Kidney (tissue), 14 donors: Measurements from ENCODE around the gene EIF4A3. TPM values are rescaled to one million over a fixed set of nuclear protein-coding genes. Genes with fewer than 3 reads are reported as not detected.

Experiments used
- DNase-seq, 5 donors: peaks; one replicate each; pipeline ENCODE4 v3.0.0-alpha.2; 2013 to 2020
- FAIRE-seq: peaks from 2 replicates; lab custom pipeline; 2012; peaks lifted over from hg19 to GRCh38; lab: Jason Lieb, UNC
- H3K27ac ChIP-seq, 2 donors: one replicate each; pipeline ENCODE4 v1.7.0; 2013; ENCODE audit warnings: low read depth in 2 of 2, low read length in 2 of 2, inconsistent platforms in 1 of 2
- H3K27me3 ChIP-seq: one replicate; pipeline ENCODE4 v1.7.1; 2013; ENCODE audit warnings: low read length, inconsistent platforms; ENCODE audit not compliant: control insufficient read depth, insufficient read depth
- H3K36me3 ChIP-seq, 3 donors: one replicate each; pipeline versions ENCODE4 v1.7.0 to v1.7.1; 2013; ENCODE audit warnings: low read length in 3 of 3, control low read depth in 1 of 3, inconsistent platforms in 1 of 3; ENCODE audit not compliant: insufficient read depth in 3 of 3, control insufficient read depth in 2 of 3
- H3K4me1 ChIP-seq, 3 donors: one replicate each; pipeline versions ENCODE4 v1.7.0 to v1.7.1; 2013; ENCODE audit warnings: low read length in 3 of 3, inconsistent platforms in 1 of 3, low read depth in 1 of 3; ENCODE audit not compliant: control insufficient read depth in 2 of 3, insufficient read depth in 2 of 3
- H3K4me3 ChIP-seq, 3 donors: one replicate each; pipeline versions ENCODE4 v1.7.0 to v1.8.1; 2013; ENCODE audit warnings: low read length in 3 of 3, control low read depth in 1 of 3, inconsistent platforms in 1 of 3
- H3K9ac ChIP-seq, 3 donors: one replicate each; pipeline versions ENCODE4 v1.7.0 to v1.7.1; 2013; ENCODE audit warnings: low read length in 3 of 3, control low read depth in 1 of 3, inconsistent platforms in 1 of 3
- H3K9me3 ChIP-seq, 3 donors: one replicate each; pipeline versions ENCODE4 v1.7.0 to v1.7.1; 2013; ENCODE audit warnings: low read length in 3 of 3, control low read depth in 1 of 3, inconsistent platforms in 1 of 3; ENCODE audit not compliant: control insufficient read depth in 2 of 3, insufficient read depth in 1 of 3
- CTCF ChIP-seq: IDR thresholded peaks from 3 replicates; pipeline ENCODE4 v1.5.1; 2012; ENCODE audit warnings: mild to moderate bottlenecking, moderate library complexity, borderline replicate concordance; ENCODE audit not compliant: insufficient read depth; ENCODE audit errors: extremely low read depth
- intact Hi-C: fragments of 100-400 bp; cut with DNase I; formaldehyde crosslinking; loops from one replicate; pipeline ENCODE4 v1.11.1; 2022
- polyA plus RNA-seq: library from polyadenylated mRNA; stranded (reverse); fragments of 350-450 nt; fragmentation: Illumina TruSeq; extraction: RNeasy Lipid Tissue Mini Kit (QIAGEN cat#74804); gene quantifications from one replicate; pipeline ENCODE4 v1.2.3, GENCODE V29; 2014; ENCODE audit warnings: low read depth, low replicate concordance; ENCODE audit not compliant: insufficient read depth
- total RNA-seq: library from RNA; stranded (reverse); fragmentation: NEBNext Ultra II Directional; extraction: Animal tissue kit (Norgen Biotek cat#: 25700); gene quantifications from one replicate; pipeline ENCODE4 v1.2.1, GENCODE V29; 2021
- donor health status: control.
- donor health status: control.
- donor health status: control.
- donor health status: control.
- donor health status: control.
- donor health status: DM: yes; HTN: yes; CAD: no.
- donor health status: Normal renal cell carcinoma (clear cell type).

EIF4A3 gene
- total and polyA plus RNA-seq, 2 donors from 2014 or later: 63.6 to 75.0 TPM

DNA sequence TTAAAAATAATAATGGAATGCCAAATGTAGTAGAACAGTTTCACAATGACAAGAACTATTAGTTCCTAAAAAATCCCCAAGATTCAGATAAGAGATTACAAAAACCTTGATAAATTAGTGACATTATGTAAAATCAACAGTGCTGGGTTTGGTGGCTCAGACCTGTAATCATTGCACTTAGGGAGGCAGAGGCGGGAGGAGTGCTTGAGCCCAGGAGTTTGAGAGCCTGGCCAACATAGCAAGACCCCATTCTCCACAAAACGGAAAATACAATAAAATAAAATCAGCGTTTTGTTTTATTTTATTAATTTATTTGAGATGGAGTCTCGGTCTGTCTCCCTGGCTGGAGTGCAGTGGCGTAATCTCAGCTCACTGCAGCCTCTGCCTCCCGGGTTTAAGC lies 27.0 kb upstream of the EIF4A3 start:
- H3K36me3 ChIP-seq: no peaks in the 10 kb centered on the region
- H3K27ac ChIP-seq: no peak overlapping the region
- no peak overlapping the region for H3K4me3 ChIP-seq
- TF ChIP-seq CTCF: no peak
- FAIRE-seq: no peak
- peak in 1 of 5 donors; percentile 2 for DNase-seq
- H3K4me1 ChIP-seq: no peaks in the 10 kb centered on the region
- H3K9ac ChIP-seq: no peak overlapping the region
- H3K9me3 ChIP-seq: no peaks in the 10 kb centered on the region
- no peaks in the 10 kb centered on the region for H3K27me3 ChIP-seq
- intact Hi-C loops: no loop called here

GRCh38 chr17:80173126-80173525 lies 26.2 kb upstream of the EIF4A3 start:
- Histone ChIP-seq H3K9ac (no peak overlapping the region), H3K4me3 (no peak overlapping the region), H3K27ac (no peak overlapping the region), H3K36me3 (no peaks in the 10 kb centered on the region), H3K27me3 (no peaks in the 10 kb centered on the region), H3K4me1 (no peaks in the 10 kb centered on the region), H3K9me3 (no peaks in the 10 kb centered on the region)
- FAIRE-seq: no peak
- intact Hi-C loops: no loop called here
- DNase-seq: peak in 1 of 5 donors; percentile 12
- no peak for TF ChIP-seq CTCF

DNA sequence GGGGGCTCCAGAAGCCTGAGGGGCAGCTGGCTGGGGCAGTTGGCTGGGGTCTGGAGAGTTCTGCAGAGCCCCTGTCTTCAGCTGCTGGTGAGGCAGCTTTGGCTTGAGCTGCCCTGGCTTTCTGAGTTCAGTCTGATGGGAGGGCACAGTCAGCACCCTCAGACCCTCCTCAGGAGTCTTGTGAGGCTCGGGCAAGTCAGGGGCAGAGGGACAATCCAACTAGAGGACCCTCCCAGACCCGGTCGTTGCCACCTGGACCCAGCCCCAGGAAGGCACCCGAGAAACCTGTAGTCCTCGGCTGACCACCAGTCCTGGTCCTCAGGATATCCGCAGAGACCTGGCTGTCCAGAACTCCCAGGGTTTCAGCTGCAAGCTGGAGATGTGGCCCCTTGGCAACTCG lies 24.8 kb upstream of the EIF4A3 start:
- no peak overlapping the region for H3K27ac ChIP-seq
- no peak overlapping the region for H3K4me3 ChIP-seq
- no peak for FAIRE-seq
- H3K27me3 ChIP-seq: no peaks in the 10 kb centered on the region
- intact Hi-C loops: no loop called here
- no peak overlapping the region for H3K9ac ChIP-seq
- H3K9me3 ChIP-seq: no peaks in the 10 kb centered on the region
- no peaks in the 10 kb centered on the region for H3K4me1 ChIP-seq
- no peak for TF ChIP-seq CTCF
- no peaks in the 10 kb centered on the region for H3K36me3 ChIP-seq
- peak in 1 of 5 donors; percentile 32 for DNase-seq
